HepG2 (cell line): ENCODE measurements around the gene CST8. TPM values are rescaled to one million over a fixed set of nuclear protein-coding genes. Genes with fewer than 3 reads are reported as not detected.

Source experiments
- ARID2 ChIP-seq: sonication (generic); formaldehyde crosslinking; IDR thresholded peaks from 2 replicates; pipeline ENCODE4 v1.8.1; 2022; ENCODE audit warnings: mild to moderate bottlenecking, missing genetic modification reagents, borderline replicate concordance
- ATF4 ChIP-seq, 2 experiments: fragments of 450-650 bp in 1 of 2; sonication (generic) in 1 of 2; formaldehyde crosslinking; IDR thresholded peaks; 2 replicates each; pipeline versions ENCODE4 v1.5.0 to v1.8.0; 2020 to 2022; ENCODE audit warnings: mild to moderate bottlenecking in 1 of 2, missing genetic modification reagents in 1 of 2
- CAMTA2 ChIP-seq: sonication (generic); formaldehyde crosslinking; IDR thresholded peaks from 2 replicates; pipeline ENCODE4 v1.4.0; 2020; ENCODE audit warnings: mild to moderate bottlenecking, missing genetic modification reagents, borderline replicate concordance
- GABPB1 ChIP-seq: IDR thresholded peaks from 2 replicates; pipeline ENCODE4 v1.6.1; 2016; ENCODE audit warnings: mild to moderate bottlenecking, missing genetic modification reagents, moderate library complexity, missing compliant biosample characterization
- GATAD1 ChIP-seq: IDR thresholded peaks from 2 replicates; pipeline ENCODE4 v1.6.1; 2016; ENCODE audit warnings: missing genetic modification reagents, missing compliant biosample characterization
- HDAC6 ChIP-seq: fragments of 200-600 bp; sonication (generic); IDR thresholded peaks from 2 replicates; pipeline ENCODE4 v1.7.0; 2017; ENCODE audit warnings: mild to moderate bottlenecking, antibody characterized with exemption, low read length, low read depth
- HIC2 ChIP-seq: sonication (generic); formaldehyde crosslinking; IDR thresholded peaks from 2 replicates; pipeline ENCODE4 v1.9.0; 2022; ENCODE audit warnings: low read depth, missing genetic modification reagents
- IRF9 ChIP-seq: sonication (generic); formaldehyde crosslinking; IDR thresholded peaks from 2 replicates; pipeline ENCODE4 v1.8.0; 2022; ENCODE audit warnings: missing genetic modification reagents, mild to moderate bottlenecking, borderline replicate concordance
- JUNB ChIP-seq: sonication (generic); formaldehyde crosslinking; IDR thresholded peaks from 2 replicates; pipeline ENCODE4 v1.8.0; 2022; ENCODE audit warnings: missing genetic modification reagents, mild to moderate bottlenecking, borderline replicate concordance
- NFKB2 ChIP-seq: sonication (generic); formaldehyde crosslinking; IDR thresholded peaks from 2 replicates; pipeline ENCODE4 v1.4.0; 2020; ENCODE audit warnings: missing genetic modification reagents, borderline replicate concordance
- NFYB ChIP-seq: sonication (generic); formaldehyde crosslinking; IDR thresholded peaks from 2 replicates; pipeline ENCODE4 v1.4.0; 2020; ENCODE audit warnings: missing genetic modification reagents
- SIX1 ChIP-seq: sonication (generic); formaldehyde crosslinking; IDR thresholded peaks from 2 replicates; pipeline ENCODE4 v1.4.0; 2020; ENCODE audit warnings: missing genetic modification reagents, borderline replicate concordance
- SKIL ChIP-seq: sonication (generic); formaldehyde crosslinking; IDR thresholded peaks from 2 replicates; pipeline ENCODE4 v1.8.0; 2022; ENCODE audit warnings: missing genetic modification reagents, mild to moderate bottlenecking, moderate library complexity, borderline replicate concordance
- TGIF2 ChIP-seq: IDR thresholded peaks from 2 replicates; pipeline ENCODE4 v1.6.1; 2016; ENCODE audit warnings: control low read depth, missing compliant biosample characterization
- WIZ ChIP-seq: sonication (generic); formaldehyde crosslinking; IDR thresholded peaks from 2 replicates; pipeline ENCODE4 v1.5.1; 2020; ENCODE audit warnings: mild to moderate bottlenecking, missing genetic modification reagents
- ZNF512 ChIP-seq: sonication (generic); formaldehyde crosslinking; IDR thresholded peaks from 2 replicates; pipeline ENCODE4 v1.4.0; 2020; ENCODE audit warnings: mild to moderate bottlenecking, missing genetic modification reagents
- polyA plus RNA-seq, 8 experiments: library from polyadenylated mRNA; depleted of rRNA in 3 of 8; stranded (reverse) in 7 of 8; unstranded in 1 of 8; fragments of >200 nt; fragmentation: Illumina TruSeq in 4 of 8; extraction: Trizol in 4 of 8; gene quantifications; 2 replicates each; pipeline versions ENCODE4 v1.2.1 to v1.2.3, GENCODE V29; 2011 to 2016; ENCODE audit warnings: low read depth in 4 of 8, missing spikeins in 1 of 8, mixed read lengths in 1 of 8; ENCODE audit not compliant: insufficient read depth in 1 of 8
- total RNA-seq, 5 experiments: library from RNA; depleted of rRNA; stranded (reverse); fragments of >200 nt; fragmentation: Illumina TruSeq; extraction: Trizol; gene quantifications; 2 replicates each; pipeline ENCODE4 v1.2.3, GENCODE V29; 2016; ENCODE audit warnings: low read depth in 1 of 5

The CST8 gene
- total and polyA plus RNA-seq, 2 of the 13 experiments (the other 11 are each of a cell fraction or from before 2014, with no cell fraction given) = not detected

GRCh38 chr20:23509247-23509913 is 18.5 kb downstream of the CST8 start (continued):
- 0 out of 2 replicates have a peak, but pooled peaks have one; percentile 12 for TF ChIP-seq GATAD1 (CRISPR knock-in tag)
- TF ChIP-seq HIC2 (CRISPR knock-in tag) = no peak
- no peak for TF ChIP-seq ARID2 (CRISPR knock-in tag)
- no peak for TF ChIP-seq IRF9 (CRISPR knock-in tag)
- TF ChIP-seq WIZ (CRISPR knock-in tag) = peak; percentile 56; the same call in 1 of the 2 replicates
- no peak for TF ChIP-seq TGIF2 (CRISPR knock-in tag)
- no peak for TF ChIP-seq NFYB (CRISPR knock-in tag)
- TF ChIP-seq GABPB1 (CRISPR knock-in tag) = peak; percentile 90
- TF ChIP-seq ZNF512 (CRISPR knock-in tag) = no peak
- no peak for TF ChIP-seq SIX1 (CRISPR knock-in tag)
- no peak for TF ChIP-seq CAMTA2 (CRISPR knock-in tag)
- no peak for TF ChIP-seq HDAC6
- no peak for TF ChIP-seq SKIL (CRISPR knock-in tag)
- no peak for TF ChIP-seq JUNB (CRISPR knock-in tag)
- no peak for TF ChIP-seq NFKB2 (CRISPR knock-in tag)
- TF ChIP-seq ATF4 (CRISPR knock-in tag; IDR thresholded peaks at IDR 0.05) = no peak
